ENCODE measurements around the gene SCD5.

DNA sequence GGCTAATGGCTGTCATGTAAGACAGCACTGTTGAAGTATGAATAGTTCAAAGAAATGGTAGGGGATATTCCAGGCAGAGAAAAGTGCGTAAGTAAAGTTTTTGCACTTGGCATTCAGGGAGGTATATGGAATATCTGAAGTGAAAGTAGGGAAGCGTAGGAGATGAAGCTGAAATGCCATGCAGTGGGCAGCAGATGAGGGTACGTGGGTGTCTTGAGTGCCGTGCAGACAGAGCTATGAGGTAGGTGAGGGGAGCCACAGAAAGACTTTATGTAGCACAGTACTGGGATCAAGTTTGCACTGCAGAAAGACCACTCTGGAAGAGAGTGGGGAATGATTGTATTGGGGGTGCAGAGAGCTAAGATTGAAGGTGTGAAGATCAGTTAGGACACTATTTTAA is 5.2 kb upstream of the SCD5 start:
- TF ChIP-seq, protein P1, sequence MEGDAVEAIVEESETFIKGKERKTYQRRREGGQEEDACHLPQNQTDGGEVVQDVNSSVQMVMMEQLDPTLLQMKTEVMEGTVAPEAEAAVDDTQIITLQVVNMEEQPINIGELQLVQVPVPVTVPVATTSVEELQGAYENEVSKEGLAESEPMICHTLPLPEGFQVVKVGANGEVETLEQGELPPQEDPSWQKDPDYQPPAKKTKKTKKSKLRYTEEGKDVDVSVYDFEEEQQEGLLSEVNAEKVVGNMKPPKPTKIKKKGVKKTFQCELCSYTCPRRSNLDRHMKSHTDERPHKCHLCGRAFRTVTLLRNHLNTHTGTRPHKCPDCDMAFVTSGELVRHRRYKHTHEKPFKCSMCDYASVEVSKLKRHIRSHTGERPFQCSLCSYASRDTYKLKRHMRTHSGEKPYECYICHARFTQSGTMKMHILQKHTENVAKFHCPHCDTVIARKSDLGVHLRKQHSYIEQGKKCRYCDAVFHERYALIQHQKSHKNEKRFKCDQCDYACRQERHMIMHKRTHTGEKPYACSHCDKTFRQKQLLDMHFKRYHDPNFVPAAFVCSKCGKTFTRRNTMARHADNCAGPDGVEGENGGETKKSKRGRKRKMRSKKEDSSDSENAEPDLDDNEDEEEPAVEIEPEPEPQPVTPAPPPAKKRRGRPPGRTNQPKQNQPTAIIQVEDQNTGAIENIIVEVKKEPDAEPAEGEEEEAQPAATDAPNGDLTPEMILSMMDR (IDR thresholded peaks at IDR 0.05) = no peak
- no peak for TF ChIP-seq POLR2A (IDR thresholded peaks at IDR 0.05)

All from right lobe of liver (tissue), 4 donors.